Heart right ventricle (tissue), 16 donors: ENCODE data around the gene FGF19. TPM values are rescaled to one million over a fixed set of nuclear protein-coding genes. Genes with fewer than 3 reads are reported as not detected.

ENCODE experiments used
- ATAC-seq, 8 donors: fragments of 200-7000 bp; cut with Tn5 transposase; one replicate each; pipeline ENCODE4 v1.9.1; 2020; ENCODE audit warnings: mild to moderate bottlenecking in 8 of 8, moderate library complexity in 8 of 8, moderate number of reproducible peaks in 1 of 8
- DNase-seq, 2 donors: peaks; one replicate each; pipeline ENCODE4 v3.0.0-alpha.2; 2020
- H3K27ac ChIP-seq, 10 donors: fragments of 200-600 bp; sonication (generic) in 2 of 10; one replicate each; pipeline versions ENCODE4 v1.5.0 to v1.8.0; 2020 to 2022; ENCODE audit warnings: mild to moderate bottlenecking in 3 of 10
- H3K27me3 ChIP-seq, 7 donors: fragments of 200-600 bp; one replicate each; pipeline ENCODE4 v1.8.0; 2021 to 2022; ENCODE audit warnings: mild to moderate bottlenecking in 2 of 7
- H3K36me3 ChIP-seq, 9 donors: fragments of 200-600 bp; sonication (generic) in 1 of 9; one replicate each; pipeline versions ENCODE4 v1.5.0 to v1.8.0; 2020 to 2022; ENCODE audit warnings: mild to moderate bottlenecking in 2 of 9
- H3K4me1 ChIP-seq, 9 donors: fragments of 200-600 bp; sonication (generic) in 1 of 9; one replicate each; pipeline versions ENCODE4 v1.5.0 to v1.8.0; 2020 to 2022; ENCODE audit warnings: mild to moderate bottlenecking in 4 of 9
- H3K4me3 ChIP-seq, 10 donors: fragments of 200-600 bp; sonication (generic) in 2 of 10; one replicate each; pipeline versions ENCODE4 v1.5.0 to v1.8.0; 2020 to 2022; ENCODE audit warnings: mild to moderate bottlenecking in 7 of 10, moderate library complexity in 2 of 10
- H3K9me3 ChIP-seq, 11 donors: fragments of 200-600 bp in 10 of 11; sonication (generic) in 2 of 11; one replicate each; pipeline versions ENCODE4 v1.5.0 to v1.8.0; 2013 to 2022; ENCODE audit warnings: mild to moderate bottlenecking in 2 of 11, control low read depth in 1 of 11, moderate library complexity in 1 of 11
- WGBS, 2 donors: extraction: QIAGEN DNeasy Blood & Tissue Kit; methylation state at CpG; one replicate each; pipeline ENCODE4 v1.1.7; 2013; ENCODE audit warnings: inconsistent platforms in 1 of 2; 5-methylcytosine and 5-hydroxymethylcytosine counted together
- intact Hi-C, 10 donors: fragments of 100-400 bp; cut with DNase I; formaldehyde crosslinking; loops; one replicate each; pipeline versions ENCODE4 v1.11.1 to v1.14.2; 2022
- polyA plus RNA-seq, 2 donors: library from polyadenylated mRNA; stranded (reverse); fragments of 200-250 nt; gene quantifications; one replicate each; pipeline ENCODE4 v1.2.3, GENCODE V29; 2013
- total RNA-seq, 10 donors: library from RNA; stranded (reverse); fragmentation: NEBNext Ultra II Directional in 3 of 10; extraction: Animal tissue kit (Norgen Biotek cat#: 25700) in 3 of 10; gene quantifications; one replicate each; pipeline versions ENCODE4 v1.2.1 to v1.2.4, GENCODE V29; 2021 to 2023
- TF ChIP-seq, protein P1 (sequence below), 9 donors: fragments of 200-600 bp; sonication (generic) in 2 of 9; IDR thresholded peaks; one replicate each; pipeline versions ENCODE4 v1.5.0 to v1.8.0; 2021 to 2022; ENCODE audit warnings: antibody characterized with exemption in 9 of 9, mild to moderate bottlenecking in 5 of 9, moderate library complexity in 1 of 9
- donor health status: Arrhythmogenic right ventricular cardiomyopathy.
- donor health status: ischemic (EF 13 %, LVEDD 7.1; RV severe dilation, severe dysfunction).
- donor health status: healthy with polysubstance abuse.
- donor health status: DM: no; HTN: yes; CAD: no.
- donor health status: DM: no; HTN: no; CAD: no.
- donor health status: ischemic (EF 25% LVEDD 6.9; RV normal size, moderate dysfunction).
- donor health status: ischemic (EF 25% LVEDD 5.7; RV mildly dilated, moderate dysfunction).
- donor health status: healthy.
- donor health status: DM: yes; HTN: yes; CAD: no.
- donor health status: Ischemic cardiomyopathy.
- donor health status: ischemic (EF 35%, LVEDD 5.7; RV mildly dilated, moderate dysfunction).
- donor health status: nonischemic (EF 11% LVEDD 7.7; RV severe dilation, severe dysfunction).
- donor health status: DM: yes; HTN: yes; CAD: no.
- donor health status: PGD.
- donor health status: ischemic (EF 29% LVEDD 5.4; RV normal size, mild dysfunction).
- donor health status: nonischemic (EF 23%, LVEDD 6.1; RV moderate dilation, normal function).

Gene FGF19
- total and polyA plus RNA-seq, 12 donors: not detected

- 90 to 92% methylated on average over 8 of the region's 8 CpGs for WGBS, 2 donors
- DNase-seq: no peak
- H3K36me3 ChIP-seq: peaks cover 0 to 90% (median 23%) of the 10 kb centered on the region in 9 donors
- H3K27me3 ChIP-seq: no peaks in the 10 kb centered on the region
- H3K4me3 ChIP-seq: no peak overlapping the region
- H3K27ac ChIP-seq: no peak overlapping the region
- H3K9me3 ChIP-seq: no peaks in the 10 kb centered on the region
- ATAC-seq: no peak
- TF ChIP-seq, protein P1, sequence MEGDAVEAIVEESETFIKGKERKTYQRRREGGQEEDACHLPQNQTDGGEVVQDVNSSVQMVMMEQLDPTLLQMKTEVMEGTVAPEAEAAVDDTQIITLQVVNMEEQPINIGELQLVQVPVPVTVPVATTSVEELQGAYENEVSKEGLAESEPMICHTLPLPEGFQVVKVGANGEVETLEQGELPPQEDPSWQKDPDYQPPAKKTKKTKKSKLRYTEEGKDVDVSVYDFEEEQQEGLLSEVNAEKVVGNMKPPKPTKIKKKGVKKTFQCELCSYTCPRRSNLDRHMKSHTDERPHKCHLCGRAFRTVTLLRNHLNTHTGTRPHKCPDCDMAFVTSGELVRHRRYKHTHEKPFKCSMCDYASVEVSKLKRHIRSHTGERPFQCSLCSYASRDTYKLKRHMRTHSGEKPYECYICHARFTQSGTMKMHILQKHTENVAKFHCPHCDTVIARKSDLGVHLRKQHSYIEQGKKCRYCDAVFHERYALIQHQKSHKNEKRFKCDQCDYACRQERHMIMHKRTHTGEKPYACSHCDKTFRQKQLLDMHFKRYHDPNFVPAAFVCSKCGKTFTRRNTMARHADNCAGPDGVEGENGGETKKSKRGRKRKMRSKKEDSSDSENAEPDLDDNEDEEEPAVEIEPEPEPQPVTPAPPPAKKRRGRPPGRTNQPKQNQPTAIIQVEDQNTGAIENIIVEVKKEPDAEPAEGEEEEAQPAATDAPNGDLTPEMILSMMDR (IDR thresholded peaks at IDR 0.05): no peak
- peaks cover 0 to 15% (median 1%) of the 10 kb centered on the region in 9 donors for H3K4me1 ChIP-seq
- intact Hi-C loops: loop anchor here in 1 of 10 donors (5.0 kb wide), 1 partner anchor 563 kb away; no protein-coding TSS in a partner anchor
These were observed 38.9 kb downstream of the FGF19 start for GRCh38 chr11:69664901-69665300.

GRCh38 chr11:69664103-69664775 lies 39.6 kb downstream of the FGF19 start:
- H3K36me3 ChIP-seq: peaks cover 0 to 84% (median 23%) of the 10 kb centered on the region in 9 donors
- DNase-seq (no peak), ATAC-seq (peak in 1 of 8 donors; percentile 8)
- no peak overlapping the region for H3K27ac ChIP-seq
- no peaks in the 10 kb centered on the region for H3K27me3 ChIP-seq
- intact Hi-C loops: no loop called here
- WGBS, 2 donors: 93 to 95% methylated on average over 17 of the region's 17 CpGs
- no peak overlapping the region for H3K4me3 ChIP-seq
- TF ChIP-seq, protein P1 (IDR thresholded peaks at IDR 0.05): no peak
- peaks cover 0 to 9% (median 0%) of the 10 kb centered on the region in 9 donors for H3K4me1 ChIP-seq
- H3K9me3 ChIP-seq: no peaks in the 10 kb centered on the region

GRCh38 chr11:69663326-69663725 lies 40.5 kb downstream of the FGF19 start:
- TF ChIP-seq, protein P1 (IDR thresholded peaks at IDR 0.05): no peak
- H3K36me3 ChIP-seq: peaks cover 0 to 76% (median 23%) of the 10 kb centered on the region in 9 donors
- H3K9me3 ChIP-seq: no peaks in the 10 kb centered on the region
- H3K4me3 ChIP-seq: no peak overlapping the region
- ATAC-seq (no peak), DNase-seq (no peak)
- H3K27me3 ChIP-seq: no peaks in the 10 kb centered on the region
- no peak overlapping the region for H3K27ac ChIP-seq
- 94 to 95% methylated on average over 6 of the region's 6 CpGs for WGBS, 2 donors
- H3K4me1 ChIP-seq: peaks cover 0 to 9% (median 0%) of the 10 kb centered on the region in 9 donors
- intact Hi-C loops: no loop called here

GRCh38 chr11:69662806-69663205 lies 41.0 kb downstream of the FGF19 start:
- TF ChIP-seq, protein P1 (IDR thresholded peaks at IDR 0.05): no peak
- Histone ChIP-seq H3K4me3 (no peak overlapping the region), H3K27me3 (no peaks in the 10 kb centered on the region), H3K4me1 (peaks cover 0 to 9% (median 0%) of the 10 kb centered on the region in 9 donors), H3K9me3 (no peaks in the 10 kb centered on the region), H3K36me3 (peaks cover 0 to 71% (median 23%) of the 10 kb centered on the region in 9 donors), H3K27ac (no peak overlapping the region)
- intact Hi-C loops: no loop called here
- no peak for DNase-seq
- no peak for ATAC-seq
- 91 to 94% methylated on average over 13 of the region's 13 CpGs for WGBS, 2 donors
